B cell (primary cell): ENCODE results near the gene DYNC1I1. TPM values are rescaled to one million over a fixed set of nuclear protein-coding genes. Genes with fewer than 3 reads are reported as not detected.

Experiments used
- ATAC-seq: fragments of 200-7000 bp; cut with Tn5 transposase; one replicate; pipeline ENCODE4 v1.10.0; 2021; ENCODE audit warnings: low read depth, mild to moderate bottlenecking, moderate number of reproducible peaks, moderate library complexity
- CTCF ChIA-PET: fragments of 350-600 bp; sonication (Branson Sonifier 250); formaldehyde crosslinking; loops from one replicate; lab custom pipeline; 2021; ENCODE audit warnings: antibody characterized with exemption, inconsistent platforms; lab: Charles Lee
- POLR2A ChIA-PET: fragments of 350-600 bp; sonication (Branson Sonifier 250); formaldehyde crosslinking; loops from one replicate; lab custom pipeline; 2021; ENCODE audit warnings: antibody characterized with exemption; lab: Charles Lee
- DNase-seq: peaks from one replicate; pipeline ENCODE4 v3.0.0; 2013
- H2AFZ ChIP-seq: 2 replicates; pipeline ENCODE4 v1.6.1; 2012; ENCODE audit warnings: mild to moderate bottlenecking, low read depth, low read length; ENCODE audit not compliant: insufficient read depth, poor library complexity, severe bottlenecking
- H3K27ac ChIP-seq, 2 donors: 1 replicate in 1 of 2; 2 replicates in 1 of 2; pipeline ENCODE4 v1.5.1; 2012 to 2013; ENCODE audit warnings: low read length in 2 of 2, mild to moderate bottlenecking in 2 of 2, moderate library complexity in 1 of 2
- H3K27me3 ChIP-seq, 4 experiments: fragments of 200-600 bp in 1 of 4; sonication (generic) in 1 of 4; replicated peaks in 1 of 4; 1 replicate in 2 of 4; 2 replicates in 2 of 4; pipeline versions ENCODE4 v1.6.1 to v1.7.0; 2013 to 2016; ENCODE audit warnings: low read length in 3 of 4, mild to moderate bottlenecking in 2 of 4, mixed read lengths in 1 of 4, moderate library complexity in 1 of 4; ENCODE audit not compliant: insufficient read depth in 4 of 4, control insufficient read depth in 3 of 4; ENCODE audit errors: control extremely low read depth in 1 of 4
- H3K36me3 ChIP-seq, 2 experiments: replicated peaks in 1 of 2; 1 replicate in 1 of 2; 2 replicates in 1 of 2; pipeline versions ENCODE4 v1.6.1 to v1.7.1; 2013; ENCODE audit warnings: low read length in 1 of 2; ENCODE audit not compliant: insufficient read depth in 2 of 2, control insufficient read depth in 1 of 2; ENCODE audit errors: control extremely low read depth in 1 of 2, extremely low read depth in 1 of 2
- H3K4me1 ChIP-seq, 2 donors: fragments of 200-600 bp in 1 of 2; sonication (generic) in 1 of 2; 1 replicate in 1 of 2; 2 replicates in 1 of 2; pipeline versions ENCODE4 v1.5.1 to v1.6.1; 2013 to 2017; ENCODE audit warnings: low read length in 2 of 2; ENCODE audit not compliant: control insufficient read depth in 2 of 2, insufficient read depth in 2 of 2
- H3K4me2 ChIP-seq: replicated peaks from 2 replicates; pipeline ENCODE3; 2012; ENCODE audit warnings: mild to moderate bottlenecking, low read depth, low read length; ENCODE audit not compliant: poor library complexity, severe bottlenecking
- H3K4me3 ChIP-seq, 5 experiments: fragments of 200-600 bp in 1 of 5; sonication (generic) in 1 of 5; 1 replicate in 3 of 5; 2 replicates in 2 of 5; pipeline versions ENCODE4 v1.5.1 to v1.7.0; 2011 to 2016; ENCODE audit warnings: low read length in 4 of 5, mild to moderate bottlenecking in 4 of 5, low read depth in 2 of 5, control low read depth in 1 of 5, moderate library complexity in 1 of 5; ENCODE audit not compliant: insufficient read depth in 1 of 5; ENCODE audit errors: control extremely low read depth in 1 of 5, extremely low read depth in 1 of 5
- H3K79me2 ChIP-seq: fragments of 200-600 bp; sonication (generic); one replicate; pipeline ENCODE4 v1.6.0; 2016; ENCODE audit warnings: low read length; ENCODE audit not compliant: control insufficient read depth, insufficient read depth
- H3K9ac ChIP-seq: fragments of 200-600 bp; sonication (generic); 2 replicates; pipeline ENCODE4 v1.6.1; 2017; ENCODE audit warnings: mild to moderate bottlenecking, low read length, moderate library complexity
- H3K9me3 ChIP-seq, 3 donors: one replicate each; pipeline versions ENCODE4 v1.6.1 to v1.7.1; 2013; ENCODE audit warnings: low read length in 2 of 3; ENCODE audit not compliant: control insufficient read depth in 2 of 3, insufficient read depth in 1 of 3; ENCODE audit errors: control extremely low read depth in 1 of 3
- H4K20me1 ChIP-seq: 2 replicates; pipeline ENCODE4 v1.6.0; 2012; ENCODE audit warnings: mild to moderate bottlenecking, low read length; ENCODE audit not compliant: insufficient read depth, control insufficient read depth, poor library complexity, severe bottlenecking
- H3K27ac Mint-ChIP-seq: one replicate; pipeline ENCODE4 v1.8.0; 2021; ENCODE audit warnings: mixed read lengths
- H3K27me3 Mint-ChIP-seq: one replicate; pipeline ENCODE4 v1.8.0; 2021; ENCODE audit warnings: mixed read lengths
- H3K4me1 Mint-ChIP-seq: one replicate; pipeline ENCODE4 v1.8.0; 2021; ENCODE audit warnings: mixed read lengths
- H3K4me3 Mint-ChIP-seq: one replicate; pipeline ENCODE4 v1.8.0; 2021; ENCODE audit warnings: mixed read lengths
- H3K9me3 Mint-ChIP-seq: one replicate; pipeline ENCODE4 v1.8.0; 2022; ENCODE audit warnings: mixed read lengths; ENCODE audit not compliant: insufficient read depth
- CTCF ChIP-seq: fragments of 200-600 bp; IDR thresholded peaks from one replicate; pipeline ENCODE4 v1.8.0; 2022; ENCODE audit warnings: antibody characterized with exemption, mild to moderate bottlenecking
- EZH2 ChIP-seq: IDR thresholded peaks from 2 replicates; pipeline ENCODE4 v1.6.1; 2012; ENCODE audit warnings: borderline replicate concordance, low read depth, mild to moderate bottlenecking, moderate library complexity, low read length; ENCODE audit not compliant: insufficient read depth, poor library complexity, severe bottlenecking
- WGBS: methylation state at CpG from one replicate; pipeline ENCODE4 v1.1.5; 2013; ENCODE audit warnings: missing lambda C conversion rate; ENCODE audit not compliant: insufficient coverage; 5-methylcytosine and 5-hydroxymethylcytosine counted together
- intact Hi-C: fragments of 100-400 bp; cut with micrococcal nuclease; formaldehyde crosslinking; loops from one replicate; pipeline ENCODE4 v1.10.0; 2022
- polyA plus RNA-seq: library from polyadenylated mRNA; depleted of rRNA; stranded (reverse); fragments of >200 nt; gene quantifications from 2 replicates; pipeline ENCODE4 v1.2.3, GENCODE V29; 2012
- total RNA-seq, 2 donors: library from RNA; stranded (reverse); fragments of 120-200 nt in 1 of 2; gene quantifications; 1 replicate in 1 of 2; 2 replicates in 1 of 2; pipeline versions ENCODE4 v1.2.3 to v1.2.4, GENCODE V29; 2013 to 2022

DYNC1I1 gene
- total and polyA plus RNA-seq, 2 donors (not counting 1 experiment from before 2014, with no cell fraction given): not detected

- ChIA-PET CTCF (no interaction called here), POLR2A (no interaction called here)
- no peak overlapping the region for H3K4me3 Mint-ChIP-seq
- H3K4me1 Mint-ChIP-seq: no peaks in the 10 kb centered on the region
- 100% methylated on average over 1 of the region's 5 CpGs for WGBS
- ATAC-seq (no peak), DNase-seq (no peak)
- Histone ChIP-seq H4K20me1 (no peaks in the 10 kb centered on the region), H3K36me3 (no peaks in the 10 kb centered on the region), H3K27me3 (no peaks in the 10 kb centered on the region), H3K79me2 (no peaks in the 10 kb centered on the region), H3K9me3 (no peaks in the 10 kb centered on the region), H3K27ac (no peak overlapping the region), H3K9ac (no peak overlapping the region), H3K4me2 (no peak overlapping the region), H3K4me1 (no peaks in the 10 kb centered on the region), H2AFZ (no peak overlapping the region), H3K4me3 (no peak overlapping the region)
- intact Hi-C loops: no loop called here
- no peaks in the 10 kb centered on the region for H3K9me3 Mint-ChIP-seq
- no peaks in the 10 kb centered on the region for H3K27me3 Mint-ChIP-seq
- no peak overlapping the region for H3K27ac Mint-ChIP-seq
- TF ChIP-seq CTCF: no peak
- no peak for TF ChIP-seq EZH2
Measured at GRCh38 chr7:95811846-95812445, 39.6 kb downstream of the DYNC1I1 start.

GRCh38 chr7:95814721-95815120, 42.4 kb downstream of the DYNC1I1 start:
- POLR2A ChIA-PET: no interaction called here
- H2AFZ ChIP-seq: no peak overlapping the region

More at GRCh38 chr7:95814721-95815120, 42.4 kb downstream of the DYNC1I1 start:
- Histone ChIP-seq H3K36me3 (no peaks in the 10 kb centered on the region), H3K27me3 (no peaks in the 10 kb centered on the region), H3K79me2 (no peaks in the 10 kb centered on the region), H3K4me2 (no peak overlapping the region), H3K4me3 (no peak overlapping the region), H3K9ac (no peak overlapping the region), H4K20me1 (no peaks in the 10 kb centered on the region), H3K27ac (no peak overlapping the region), H3K9me3 (no peaks in the 10 kb centered on the region), H3K4me1 (no peaks in the 10 kb centered on the region)
- Mint-ChIP-seq H3K9me3 (no peaks in the 10 kb centered on the region), H3K4me1 (no peaks in the 10 kb centered on the region), H3K27me3 (no peaks in the 10 kb centered on the region), H3K4me3 (no peak overlapping the region), H3K27ac (no peak overlapping the region)
- ATAC-seq (no peak), DNase-seq (no peak)
- TF ChIP-seq CTCF (no peak), EZH2 (no peak)
- 100% methylated on average over 1 of the region's 3 CpGs for WGBS
- CTCF ChIA-PET: interaction anchor here (1.1 kb wide), 1 partner anchor 11 kb away, joined by 3 read pairs; no protein-coding TSS in a partner anchor
- intact Hi-C loops: no loop called here
